Measurements from ENCODE around the gene MORN4.
"Not testable (repeated sequence)": the region's sequence is repeated elsewhere in the genome, so short reads cannot be mapped to it uniquely, and the experiment has no call there.

Gene MORN4

DNA sequence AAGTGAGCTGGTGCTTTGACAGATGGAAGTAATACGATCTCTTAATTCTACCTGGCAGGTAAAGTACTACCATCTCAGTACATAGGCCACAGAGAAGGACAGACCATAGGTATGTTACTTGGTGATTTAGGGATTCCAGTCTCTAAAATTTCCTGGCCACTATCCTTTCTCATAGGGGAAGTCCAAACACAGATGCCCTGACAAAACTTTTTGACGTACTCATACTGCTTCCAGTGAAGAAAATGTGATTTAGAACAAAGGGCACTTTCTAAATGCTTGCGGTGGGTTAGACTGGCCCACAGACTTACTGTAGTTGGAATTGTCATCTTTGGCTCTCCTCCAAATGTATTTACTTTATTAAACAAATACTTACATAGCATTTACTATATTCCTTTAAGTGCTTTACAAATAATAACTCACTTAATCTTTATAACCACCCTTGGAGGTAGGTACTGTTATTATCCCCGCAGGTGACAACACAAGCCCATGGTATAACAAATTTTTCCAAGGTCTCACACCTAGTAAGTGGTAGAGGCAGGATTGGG is 10.2 kb upstream of the MORN4 start:
- TF ChIP-seq POLR2AphosphoS5 (IDR thresholded peaks at IDR 0.05; ENCODE audit: low read depth, low read length) (no peak), TAF1 (IDR thresholded peaks at IDR 0.05; ENCODE audit: low read depth, low read length) (no peak), POLR2A (IDR thresholded peaks at IDR 0.05; ENCODE audit: low read depth, low read length) (no peak), SPI1 (IDR thresholded peaks at IDR 0.05; ENCODE audit: low read depth, low read length) (no peak), POU2F2 (IDR thresholded peaks at IDR 0.05; ENCODE audit: low read depth, low read length) (no peak), PAX5 (IDR thresholded peaks at IDR 0.05; ENCODE audit: insufficient read depth, low read length, severe bottlenecking) (no peak)
- FAIRE-seq (no peak), DNase-seq (ENCODE audit: insufficient read length, low spot score) (no peak)

DNA sequence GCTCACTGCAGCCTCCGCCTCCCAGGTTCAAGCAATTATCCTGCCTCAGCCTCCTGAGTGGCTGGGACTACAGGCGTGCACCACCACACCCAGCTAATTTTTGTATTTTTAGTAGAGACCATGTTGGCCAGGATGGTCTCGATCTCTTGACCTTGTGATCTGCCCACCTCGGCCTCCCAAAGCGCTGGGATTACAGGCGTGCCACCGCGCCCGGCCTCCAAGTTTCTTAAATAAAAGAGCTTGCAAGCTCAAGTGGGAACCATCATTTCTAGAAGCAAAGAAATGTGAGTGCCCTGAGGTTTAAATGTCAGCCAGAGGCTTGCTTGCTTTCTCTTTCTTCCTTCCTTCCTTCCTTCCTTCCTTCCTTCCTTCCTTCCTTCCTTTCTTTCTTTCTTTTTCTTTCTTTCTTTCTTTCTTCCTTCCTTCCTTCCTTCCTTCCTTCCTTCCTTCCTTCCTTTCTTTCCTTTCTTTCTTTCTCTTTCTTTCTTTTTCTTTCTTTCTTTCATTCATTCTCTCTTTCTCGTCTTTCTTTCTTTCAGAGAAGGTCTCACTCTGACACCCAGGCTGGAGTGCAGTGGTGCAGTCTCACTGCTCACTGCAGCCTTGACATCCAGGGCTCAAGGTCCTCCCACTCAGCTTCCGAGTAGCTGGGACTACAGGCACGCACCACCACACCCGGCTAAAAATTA is 9.3 kb upstream of the MORN4 start:
- FAIRE-seq; DNase-seq (ENCODE audit: insufficient read length, low spot score): not testable (repeated sequence)

DNA sequence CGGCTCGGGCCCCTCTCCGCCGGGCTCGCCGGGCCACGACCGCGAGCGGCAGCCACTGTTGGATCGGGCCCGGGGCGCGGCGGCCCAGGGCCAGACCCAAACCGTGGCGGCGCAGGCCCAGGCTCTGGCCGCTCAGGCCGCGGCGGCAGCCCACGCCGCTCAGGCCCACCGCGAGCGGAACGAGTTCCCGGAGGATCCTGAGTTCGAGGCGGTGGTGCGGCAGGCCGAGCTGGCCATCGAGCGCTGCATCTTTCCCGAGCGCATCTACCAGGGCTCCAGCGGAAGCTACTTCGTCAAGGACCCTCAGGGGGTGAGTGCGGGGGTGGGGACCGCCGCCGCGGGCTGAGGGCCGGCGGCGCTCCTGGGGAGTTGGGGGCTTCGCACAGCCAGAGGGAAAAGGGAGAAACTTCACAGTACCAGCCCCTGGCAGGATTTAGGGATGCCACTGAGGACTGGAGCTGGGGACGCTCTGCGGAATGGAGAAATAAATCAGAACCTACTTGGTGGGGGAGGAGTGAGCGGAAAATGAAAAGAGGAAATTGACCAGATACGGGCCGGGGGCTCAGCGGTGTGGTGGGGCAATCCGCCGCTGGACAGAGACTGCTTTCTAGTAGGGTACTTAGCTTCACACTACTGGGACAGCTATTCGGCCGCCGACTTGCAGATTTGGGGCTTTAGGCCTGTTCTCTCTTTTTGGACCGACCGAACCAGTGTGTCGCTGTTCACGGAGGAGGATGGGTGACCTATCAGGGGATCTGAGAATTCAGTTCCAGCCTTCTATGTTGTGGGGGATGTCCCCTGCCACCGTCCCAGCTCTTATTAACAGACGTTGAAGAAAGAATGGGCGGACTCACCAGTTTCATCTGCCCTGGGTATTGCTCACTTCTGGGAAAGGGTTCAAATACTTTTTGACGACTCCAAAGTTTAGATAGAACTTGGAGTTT is 7.8 kb upstream of the MORN4 start:
- no peak for TF ChIP-seq POU2F2 (IDR thresholded peaks at IDR 0.05; ENCODE audit: low read depth, low read length)
- TF ChIP-seq TAF1 (IDR thresholded peaks at IDR 0.05; ENCODE audit: low read depth, low read length): no peak; the same call in 1 of the 2 replicates
- no peak for TF ChIP-seq PAX5 (IDR thresholded peaks at IDR 0.05; ENCODE audit: insufficient read depth, low read length, severe bottlenecking)
- no peak for TF ChIP-seq SPI1 (IDR thresholded peaks at IDR 0.05; ENCODE audit: low read depth, low read length)
- TF ChIP-seq POLR2AphosphoS5 (IDR thresholded peaks at IDR 0.05; ENCODE audit: low read depth, low read length): no peak
- 0 out of 2 replicates have a peak, but pooled peaks have one; percentile 4 for TF ChIP-seq POLR2A (IDR thresholded peaks at IDR 0.05; ENCODE audit: low read depth, low read length)
- peak; percentile 23 for FAIRE-seq
- peak; percentile 35 for DNase-seq (ENCODE audit: insufficient read length, low spot score)

DNA sequence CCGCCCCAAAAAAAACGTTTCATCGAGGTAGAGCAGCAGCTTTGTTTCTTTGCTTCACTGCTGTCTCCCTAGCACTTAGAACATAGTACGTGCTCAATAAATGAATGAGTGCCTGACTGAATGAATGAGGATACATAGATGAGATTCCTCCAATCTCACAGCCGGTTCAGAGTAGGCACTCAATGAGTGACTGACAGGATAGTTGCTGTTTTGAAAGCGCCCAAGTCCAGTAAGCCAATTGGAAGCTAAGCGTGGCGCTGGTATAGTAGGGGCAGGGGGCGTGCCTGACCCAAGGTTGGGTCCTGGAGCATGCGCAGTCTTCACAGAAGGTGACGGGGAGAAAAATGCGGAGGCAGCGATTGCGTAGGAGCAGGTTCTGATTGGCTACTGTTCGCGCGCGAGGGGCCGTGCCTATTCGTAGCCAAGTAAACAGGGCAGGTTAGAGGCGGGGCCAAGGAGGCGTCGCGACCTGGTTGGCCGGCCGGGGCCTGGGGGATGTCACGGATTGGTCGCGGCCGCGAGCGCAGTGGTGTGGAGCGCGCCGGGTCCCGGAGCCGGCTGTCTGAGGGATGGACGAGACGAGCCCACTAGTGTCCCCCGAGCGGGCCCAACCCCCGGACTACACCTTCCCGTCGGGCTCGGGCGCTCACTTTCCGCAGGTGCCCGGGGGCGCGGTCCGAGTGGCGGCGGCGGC is 7.0 kb upstream of the MORN4 start, which contains the start of gene PI4K2A:
Gene PI4K2A, plus strand, starts transcription at position 498 of the 694 bp plus-strand sequence. Its CDS starts 72 bp downstream, at position 570.
- TF ChIP-seq POLR2AphosphoS5 (IDR thresholded peaks at IDR 0.05; ENCODE audit: low read depth, low read length) (peak; percentile 47; the same call in 1 of the 2 replicates), PAX5 (IDR thresholded peaks at IDR 0.05; ENCODE audit: insufficient read depth, low read length, severe bottlenecking) (no peak), SPI1 (IDR thresholded peaks at IDR 0.05; ENCODE audit: low read depth, low read length) (no peak), TAF1 (IDR thresholded peaks at IDR 0.05; ENCODE audit: low read depth, low read length) (peak; percentile 53)
- FAIRE-seq (peak; percentile 99), DNase-seq (ENCODE audit: insufficient read length, low spot score) (peak; percentile 95)

DNA sequence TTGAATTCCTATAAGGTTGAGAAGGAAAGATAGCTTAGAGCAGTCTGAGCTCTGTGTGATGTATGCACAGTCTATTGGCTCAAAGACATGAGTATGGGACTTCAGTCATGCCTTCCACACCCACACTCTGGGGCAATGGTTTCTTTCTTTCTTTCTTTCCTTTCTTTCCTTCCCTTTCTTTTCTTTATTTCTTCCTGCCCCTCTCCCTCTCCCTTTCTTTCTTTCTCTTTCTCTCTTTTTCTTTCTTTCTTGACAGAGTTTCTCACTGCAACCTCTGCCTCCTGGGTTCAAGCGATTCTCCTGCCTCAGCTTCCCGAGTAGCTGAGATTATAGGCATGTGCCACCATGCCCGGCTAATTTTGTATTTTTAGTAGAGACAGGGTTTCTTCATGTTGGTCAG is 5.8 kb upstream of the MORN4 start:
- DNase-seq (ENCODE audit: insufficient read length, low spot score); FAIRE-seq: not testable (repeated sequence)

DNA sequence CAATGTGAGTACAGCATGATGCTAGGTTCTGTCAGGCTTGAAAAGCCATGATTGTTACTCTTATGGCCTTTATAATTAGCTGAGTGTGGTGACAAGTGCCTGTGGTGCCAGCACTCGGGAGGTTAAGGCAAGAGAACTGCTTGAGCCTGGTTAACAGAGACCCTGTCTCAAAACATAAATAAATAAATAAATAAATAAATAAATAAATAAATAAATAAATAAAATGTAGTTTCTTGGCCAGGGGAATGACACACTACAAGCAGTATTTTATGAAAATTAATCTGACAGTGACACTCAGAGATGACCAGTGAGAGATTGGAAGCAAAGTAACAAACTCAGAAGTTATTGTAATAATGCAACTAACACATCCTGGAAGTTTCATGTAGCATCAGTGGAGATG is 2.3 kb upstream of the MORN4 start:
- DNase-seq (ENCODE audit: insufficient read length, low spot score) (no peak), FAIRE-seq (no peak)
- TF ChIP-seq POU2F2 (IDR thresholded peaks at IDR 0.05; ENCODE audit: low read depth, low read length) (no peak), TAF1 (IDR thresholded peaks at IDR 0.05; ENCODE audit: low read depth, low read length) (no peak), POLR2AphosphoS5 (IDR thresholded peaks at IDR 0.05; ENCODE audit: low read depth, low read length) (no peak), POLR2A (IDR thresholded peaks at IDR 0.05; ENCODE audit: low read depth, low read length) (no peak), SPI1 (IDR thresholded peaks at IDR 0.05; ENCODE audit: low read depth, low read length) (no peak), PAX5 (IDR thresholded peaks at IDR 0.05; ENCODE audit: insufficient read depth, low read length, severe bottlenecking) (no peak)

DNA sequence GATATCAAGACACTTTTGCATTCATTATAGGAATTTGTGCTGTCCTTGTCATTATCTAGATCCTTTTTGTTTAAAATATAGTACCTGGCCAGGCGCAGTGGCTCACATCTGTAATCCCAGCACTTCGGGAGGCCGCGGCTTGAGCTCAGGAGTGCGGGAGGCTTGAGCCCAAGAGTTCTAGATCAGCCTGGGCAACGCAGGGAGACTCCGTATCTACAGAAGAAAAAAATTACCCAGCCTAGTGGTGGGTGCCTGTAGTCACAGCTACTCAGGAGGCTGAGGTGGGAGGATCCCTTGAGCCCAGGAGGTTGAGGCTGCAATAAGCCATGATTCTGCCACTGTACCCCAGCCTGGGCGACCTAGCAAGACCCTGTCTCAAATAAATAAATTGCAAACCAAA is 621 bp upstream of the MORN4 start:
- DNase-seq (ENCODE audit: insufficient read length, low spot score) (no peak), FAIRE-seq (no peak)
- TF ChIP-seq TAF1 (IDR thresholded peaks at IDR 0.05; ENCODE audit: low read depth, low read length) (no peak), PAX5 (IDR thresholded peaks at IDR 0.05; ENCODE audit: insufficient read depth, low read length, severe bottlenecking) (no peak), POU2F2 (IDR thresholded peaks at IDR 0.05; ENCODE audit: low read depth, low read length) (no peak), POLR2AphosphoS5 (IDR thresholded peaks at IDR 0.05; ENCODE audit: low read depth, low read length) (no peak)

DNA sequence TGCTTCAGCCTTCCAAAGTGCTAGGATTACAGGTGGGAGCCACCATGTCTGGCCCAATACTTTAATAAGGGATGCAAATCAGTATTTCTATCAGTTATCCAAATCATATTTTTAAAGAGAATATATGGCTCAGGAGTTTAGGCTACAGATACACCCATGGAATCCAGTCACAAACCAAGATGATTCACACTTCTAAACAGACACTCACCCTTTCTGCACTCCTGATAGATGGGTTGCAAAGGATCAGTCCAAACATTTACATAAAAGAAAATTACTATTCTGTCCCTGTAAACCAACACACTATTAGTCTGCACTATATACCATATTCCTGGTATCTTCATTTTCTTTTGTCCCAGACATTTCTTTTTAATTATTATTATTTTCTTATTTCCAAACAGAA is 2.2 kb downstream of the MORN4 start:
- DNase-seq (ENCODE audit: insufficient read length, low spot score): no peak
- FAIRE-seq: no peak
- TF ChIP-seq TAF1 (IDR thresholded peaks at IDR 0.05; ENCODE audit: low read depth, low read length) (no peak), PAX5 (IDR thresholded peaks at IDR 0.05; ENCODE audit: insufficient read depth, low read length, severe bottlenecking) (no peak), POLR2AphosphoS5 (IDR thresholded peaks at IDR 0.05; ENCODE audit: low read depth, low read length) (no peak), POLR2A (IDR thresholded peaks at IDR 0.05; ENCODE audit: low read depth, low read length) (no peak), SPI1 (IDR thresholded peaks at IDR 0.05; ENCODE audit: low read depth, low read length) (no peak), POU2F2 (IDR thresholded peaks at IDR 0.05; ENCODE audit: low read depth, low read length) (no peak)

DNA sequence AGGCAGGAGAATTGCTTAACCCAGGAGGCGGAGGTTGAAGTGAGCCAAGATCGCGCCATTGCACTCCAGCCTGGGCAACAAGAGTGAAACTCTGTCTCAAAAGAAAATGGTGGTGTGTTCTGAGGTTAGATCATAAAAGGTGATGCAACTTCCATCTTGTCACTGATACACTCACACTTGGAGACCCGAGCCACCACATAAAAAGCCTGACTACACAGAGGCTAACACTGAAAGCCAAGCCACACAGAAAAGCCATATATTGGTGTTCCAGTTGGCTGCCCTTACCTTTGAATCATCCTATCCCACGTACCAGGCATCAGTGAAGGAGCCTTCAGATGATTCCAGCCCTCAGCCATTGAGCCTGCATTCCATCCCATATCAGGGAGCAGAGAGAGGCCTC is 4.0 kb downstream of the MORN4 start:
- no peak for DNase-seq (ENCODE audit: insufficient read length, low spot score)
- no peak for TF ChIP-seq POLR2AphosphoS5 (IDR thresholded peaks at IDR 0.05; ENCODE audit: low read depth, low read length)
- TF ChIP-seq PAX5 (IDR thresholded peaks at IDR 0.05; ENCODE audit: insufficient read depth, low read length, severe bottlenecking): no peak
- TF ChIP-seq SPI1 (IDR thresholded peaks at IDR 0.05; ENCODE audit: low read depth, low read length): no peak
- no peak for TF ChIP-seq POLR2A (IDR thresholded peaks at IDR 0.05; ENCODE audit: low read depth, low read length)
- TF ChIP-seq POU2F2 (IDR thresholded peaks at IDR 0.05; ENCODE audit: low read depth, low read length): no peak
- no peak for TF ChIP-seq TAF1 (IDR thresholded peaks at IDR 0.05; ENCODE audit: low read depth, low read length)
- FAIRE-seq: no peak
